NCI-H69 (cell line): ENCODE measurements around the gene RHOBTB3.

Source experiments
- DNase-seq: peaks from one replicate; lab custom pipeline; 2025; lab: John Stamatoyannopoulos, UW

Gene RHOBTB3

DNA sequence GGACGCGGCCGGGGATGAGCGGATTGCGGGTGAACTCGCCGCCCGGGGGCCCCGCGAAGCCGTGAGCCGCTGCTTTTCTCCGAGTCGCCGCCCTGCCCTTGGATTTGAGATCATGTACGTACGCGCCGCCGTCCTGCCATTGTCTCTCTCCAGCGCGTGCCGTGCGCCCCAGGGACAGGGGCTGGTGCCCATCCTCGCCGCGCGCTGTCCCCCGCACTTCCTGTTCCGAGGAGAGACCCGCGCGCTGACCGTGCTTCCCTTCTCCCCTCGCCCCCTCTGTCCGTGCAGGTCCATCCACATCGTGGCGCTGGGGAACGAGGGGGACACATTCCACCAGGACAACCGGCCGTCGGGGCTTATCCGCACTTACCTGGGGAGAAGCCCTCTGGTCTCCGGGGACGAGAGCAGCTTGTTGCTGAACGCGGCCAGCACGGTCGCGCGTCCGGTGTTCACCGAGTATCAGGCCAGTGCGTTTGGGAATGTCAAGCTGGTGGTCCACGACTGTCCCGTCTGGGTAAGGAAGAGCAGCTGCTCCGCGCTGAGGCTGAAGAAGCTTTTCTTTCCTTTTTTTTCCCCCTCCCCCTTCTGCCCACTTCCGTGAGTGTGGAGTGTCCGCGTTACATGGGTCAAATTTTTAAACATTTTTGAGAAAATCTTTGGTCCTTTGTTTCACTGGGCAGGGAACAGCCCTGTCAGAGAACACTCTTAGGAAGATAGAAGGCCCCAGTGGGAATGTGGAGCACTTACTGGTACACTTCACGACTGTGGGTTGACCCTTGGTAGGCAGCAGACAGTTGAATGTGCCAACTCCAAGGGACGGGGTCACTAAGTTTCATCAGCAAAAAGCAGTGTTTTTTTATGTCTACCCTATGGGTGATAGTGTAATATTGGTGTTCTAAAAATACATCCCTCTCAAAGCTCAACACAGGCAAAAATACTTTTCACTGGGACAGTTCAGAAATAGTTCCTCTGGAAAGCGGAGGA lies 727 bp downstream of the RHOBTB3 start:
- DNase-seq: peak; percentile 86

DNA sequence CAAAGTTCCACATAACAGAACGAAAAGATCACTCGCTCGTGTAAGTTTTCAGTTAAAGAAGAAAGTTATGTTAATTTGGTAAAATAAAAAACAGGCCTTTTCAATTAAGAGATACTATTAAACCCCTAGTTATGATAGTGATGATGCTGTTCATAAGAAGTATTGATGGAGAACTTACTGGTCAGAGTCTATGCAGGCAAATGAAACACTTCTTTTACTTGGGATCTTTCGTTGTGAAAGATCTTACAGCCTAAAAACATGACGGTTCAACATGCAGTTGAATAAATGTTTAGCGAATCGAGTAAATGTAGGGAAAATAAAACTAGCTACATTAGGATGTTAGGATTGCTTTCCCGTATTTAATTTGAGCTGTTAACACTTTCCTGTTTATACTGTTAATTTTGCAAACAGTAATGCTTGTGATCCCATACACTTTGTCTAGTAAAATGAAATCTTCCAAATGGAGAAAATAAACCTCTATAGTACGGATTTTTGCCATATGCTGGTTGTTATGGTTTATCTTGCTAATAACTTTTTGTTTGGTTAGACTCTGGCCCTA lies 2.0 kb downstream of the RHOBTB3 start:
- DNase-seq: no peak

DNA sequence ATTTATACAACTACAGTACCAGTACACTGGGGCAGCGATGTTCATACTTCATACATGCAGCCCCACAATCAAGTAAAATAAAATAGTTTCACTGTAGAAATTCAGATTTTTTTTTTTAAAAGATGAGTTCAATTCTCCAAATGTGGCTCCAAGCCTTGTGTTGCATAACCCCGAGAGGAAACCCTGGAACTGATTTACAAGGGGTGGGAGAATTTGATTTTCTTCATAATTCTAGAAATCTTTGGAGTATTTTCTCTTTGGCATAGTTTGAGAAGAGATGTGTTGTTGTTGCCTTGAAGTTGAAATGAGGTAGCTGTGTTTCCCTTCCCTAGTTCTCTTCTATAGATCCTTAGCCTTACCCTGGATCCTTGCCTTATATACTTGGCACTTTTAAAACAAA lies 3.1 kb downstream of the RHOBTB3 start:
- DNase-seq: no peak

DNA sequence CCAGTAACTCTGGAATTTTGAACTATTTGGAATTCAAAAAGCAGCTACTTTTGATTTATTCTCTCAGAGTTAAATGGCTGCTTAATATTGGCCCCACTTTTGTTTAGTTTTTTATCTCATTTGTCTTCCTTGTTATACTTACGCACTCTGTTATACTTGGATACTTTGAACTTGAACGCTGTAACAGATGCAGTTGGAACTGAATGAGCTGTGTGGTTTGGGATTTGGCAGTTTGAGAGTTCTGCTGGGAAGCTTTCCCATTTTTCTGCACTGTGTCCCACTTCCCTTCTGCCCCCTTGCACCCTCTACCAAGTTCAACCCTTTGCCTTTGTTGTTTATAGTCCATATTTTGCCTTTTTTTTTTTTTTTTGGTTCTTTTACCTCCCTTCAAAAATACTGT lies 3.8 kb downstream of the RHOBTB3 start:
- DNase-seq: no peak

DNA sequence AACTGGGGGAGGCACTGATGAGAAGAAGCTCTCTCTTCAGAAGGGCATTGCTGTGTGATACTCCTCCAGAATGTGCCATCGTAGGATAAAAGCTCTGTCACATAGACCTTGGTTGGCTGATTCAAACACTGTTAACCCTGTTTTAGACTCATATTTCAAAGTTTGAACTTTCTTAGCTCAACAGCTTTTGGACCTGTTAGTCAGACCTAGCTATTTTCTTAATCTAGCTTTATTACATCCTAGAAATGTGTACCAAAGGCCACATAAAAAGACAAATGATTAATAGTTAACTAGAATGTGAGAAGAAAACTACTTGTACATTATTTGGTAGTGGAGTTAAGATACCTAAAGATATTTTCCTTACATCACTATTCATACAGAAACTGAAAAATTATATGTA lies 4.3 kb downstream of the RHOBTB3 start:
- DNase-seq: no peak

DNA sequence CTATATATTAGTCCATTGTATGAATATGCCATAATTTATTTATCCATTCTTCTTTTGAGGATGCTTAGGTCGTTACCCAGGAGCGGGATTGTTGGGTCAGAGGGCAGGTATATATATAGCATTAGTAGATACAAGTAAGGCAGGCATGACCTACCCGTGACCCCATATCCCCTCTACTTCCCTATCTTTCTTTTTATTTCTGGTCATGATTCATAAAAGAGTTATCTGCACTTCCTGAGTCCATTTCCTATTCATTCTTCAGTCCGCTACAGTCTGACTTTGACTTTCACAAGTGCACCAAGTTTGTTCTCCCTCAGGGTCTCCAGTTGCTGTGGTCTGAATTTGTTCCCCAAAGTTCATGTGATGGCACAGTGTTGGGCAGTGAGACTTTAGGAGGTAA lies 6.9 kb downstream of the RHOBTB3 start:
- DNase-seq: no peak

DNA sequence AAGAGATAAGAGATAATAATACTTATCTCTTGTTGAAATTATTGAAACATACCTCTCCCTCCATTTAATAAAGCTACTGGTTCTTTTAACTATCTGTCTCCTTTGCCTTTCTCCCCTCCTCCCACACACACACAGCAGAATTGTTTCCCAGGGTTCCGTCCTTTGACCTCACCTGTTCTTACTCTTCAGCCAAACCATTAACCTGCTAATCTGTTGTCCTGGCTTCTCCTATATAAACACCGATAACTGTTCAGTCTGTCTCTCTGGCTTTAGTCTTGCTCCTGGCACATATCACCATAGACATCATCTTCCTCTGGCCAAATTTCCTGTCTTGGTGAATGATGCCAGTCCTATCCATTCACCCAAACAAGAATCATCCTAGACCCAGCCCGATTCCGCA lies 7.7 kb downstream of the RHOBTB3 start:
- DNase-seq: no peak

DNA sequence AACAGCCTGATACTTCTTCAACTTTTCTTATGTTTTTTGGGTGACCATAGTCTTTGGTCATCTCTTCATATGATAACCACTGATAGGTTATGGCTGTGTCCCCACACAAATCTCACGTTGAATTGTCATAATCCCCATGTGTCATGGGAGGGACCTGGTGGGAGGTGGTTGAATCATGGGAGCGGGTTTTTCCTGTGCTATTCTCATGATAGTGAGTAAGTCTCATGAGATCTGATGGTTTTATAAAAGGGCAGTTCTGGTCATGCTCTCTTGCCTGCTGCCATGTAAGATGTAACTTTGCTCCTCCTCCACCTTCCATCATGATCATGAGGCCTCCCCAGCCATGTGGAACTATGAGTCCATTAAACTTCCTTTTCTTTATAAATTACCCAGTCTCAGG lies 8.7 kb downstream of the RHOBTB3 start:
- DNase-seq: no peak

DNA sequence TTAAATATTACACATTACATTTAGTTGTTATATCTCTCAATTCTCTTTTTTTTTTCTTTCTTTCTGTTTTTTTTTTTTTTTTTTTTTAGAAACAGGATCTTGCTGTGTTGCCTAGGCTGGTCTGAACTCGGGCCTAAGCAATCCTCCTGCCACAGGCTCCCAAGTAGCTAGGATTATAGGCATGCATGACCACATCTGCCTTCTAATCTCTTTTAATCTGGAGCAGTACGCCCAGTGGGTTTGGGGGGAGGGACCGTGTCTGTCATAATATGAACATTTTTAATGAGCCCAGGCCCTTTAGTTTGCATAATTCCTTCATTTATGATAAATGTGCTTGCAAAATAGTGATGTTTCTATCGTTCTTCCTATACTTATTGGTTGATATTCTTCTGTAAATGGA lies 10.3 kb downstream of the RHOBTB3 start:
- DNase-seq: no peak

DNA sequence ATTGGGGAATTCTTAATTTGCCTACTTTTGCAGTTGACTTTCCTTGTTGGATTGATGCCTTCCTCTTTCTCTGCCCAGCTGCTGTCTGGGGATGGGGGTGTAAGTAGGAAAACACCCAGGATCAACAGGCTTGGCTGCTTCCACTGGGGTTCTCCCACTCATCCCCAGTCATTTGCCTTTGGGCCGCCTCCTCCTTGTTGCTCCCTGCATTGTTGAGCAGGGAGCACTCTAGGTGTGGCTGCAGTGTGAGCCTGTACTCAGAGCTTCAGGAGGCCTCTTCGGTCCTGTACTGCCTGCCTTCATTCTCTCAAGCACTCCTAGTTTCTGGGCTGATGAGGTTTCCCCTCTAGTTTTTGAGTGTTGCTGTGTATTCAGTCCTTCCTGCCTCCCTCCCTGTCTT lies 12.1 kb downstream of the RHOBTB3 start:
- DNase-seq: no peak

DNA sequence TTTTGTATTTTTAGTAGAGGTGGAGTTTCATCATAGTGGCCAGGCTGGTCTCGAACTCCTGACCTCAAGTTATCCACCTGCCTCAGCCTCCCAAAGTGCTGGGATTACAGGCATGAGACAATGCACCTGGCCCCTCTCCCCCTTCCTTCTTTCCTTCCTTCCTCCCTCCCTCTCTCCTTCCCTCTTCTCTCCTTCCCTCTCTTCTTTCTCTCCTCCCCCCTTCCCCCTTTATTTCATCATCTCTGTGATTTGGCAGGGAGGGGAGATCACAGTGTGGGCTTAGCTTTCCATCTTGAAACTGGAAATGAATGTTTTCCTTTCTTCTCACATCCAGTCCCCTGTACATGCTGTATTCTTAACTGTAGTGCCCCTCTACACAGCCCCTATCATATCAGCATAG lies 12.7 kb downstream of the RHOBTB3 start:
- DNase-seq: no peak

DNA sequence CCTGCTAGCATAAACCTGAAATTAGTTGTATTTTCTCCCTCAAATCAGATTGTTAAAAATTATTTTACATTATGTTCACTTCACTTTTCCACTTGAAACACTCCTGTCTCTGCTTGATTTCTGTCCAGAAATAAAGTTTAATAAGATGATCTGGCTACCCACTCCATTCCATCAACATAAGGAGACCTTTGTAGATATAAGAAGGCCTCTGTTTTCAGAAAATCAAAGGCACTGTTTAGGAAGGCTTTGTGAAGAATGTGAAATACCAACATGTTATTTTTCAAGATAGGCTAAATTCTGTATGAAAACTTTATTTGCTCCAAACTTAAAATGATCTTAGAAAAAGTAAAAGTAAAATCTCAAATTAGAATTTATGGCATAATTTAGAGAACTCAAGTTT lies 15.1 kb downstream of the RHOBTB3 start:
- no peak for DNase-seq

DNA sequence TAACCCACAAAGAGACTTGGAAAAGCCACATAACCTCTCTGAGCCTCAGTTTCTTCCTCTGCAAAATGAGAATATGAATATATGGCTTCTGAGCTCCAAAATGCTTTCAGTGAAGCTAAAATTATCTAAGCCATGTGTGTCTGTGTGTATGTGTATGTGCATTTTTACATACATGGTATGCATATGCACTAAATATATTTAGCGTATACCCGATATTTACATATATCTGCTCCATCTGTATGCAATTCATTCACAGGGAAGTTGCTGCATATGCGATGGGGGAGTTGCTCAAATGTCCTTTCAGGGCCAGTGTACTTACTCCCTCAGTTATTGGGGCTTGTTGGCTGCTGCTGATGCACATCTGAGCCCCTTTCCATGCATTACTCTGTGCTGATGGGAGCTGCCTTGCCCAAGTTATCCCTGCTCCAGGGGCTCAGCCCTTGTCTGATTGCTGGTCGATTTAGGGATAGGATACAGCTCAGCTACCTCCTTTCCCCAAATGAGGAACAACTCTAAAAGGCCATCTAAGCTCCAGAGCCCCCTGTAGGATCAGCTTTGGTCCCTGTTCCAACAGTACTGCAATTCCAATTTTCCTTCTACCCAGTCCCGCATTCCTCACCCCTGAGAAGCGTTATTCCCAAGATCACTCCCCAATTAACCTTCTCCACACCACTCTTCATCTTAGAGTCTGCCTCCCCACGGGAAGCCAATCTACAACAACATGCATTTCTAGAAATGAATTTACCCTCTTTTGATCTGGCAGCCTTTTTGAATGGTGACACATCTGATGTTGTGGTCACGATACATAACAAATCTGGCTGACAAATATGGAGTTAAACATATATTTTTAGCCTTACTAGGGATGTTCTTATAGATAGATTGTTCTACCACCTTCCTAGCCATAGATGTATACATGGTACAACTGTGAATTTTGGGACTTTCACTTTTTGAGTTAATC lies 15.9 kb downstream of the RHOBTB3 start:
- DNase-seq: no peak

DNA sequence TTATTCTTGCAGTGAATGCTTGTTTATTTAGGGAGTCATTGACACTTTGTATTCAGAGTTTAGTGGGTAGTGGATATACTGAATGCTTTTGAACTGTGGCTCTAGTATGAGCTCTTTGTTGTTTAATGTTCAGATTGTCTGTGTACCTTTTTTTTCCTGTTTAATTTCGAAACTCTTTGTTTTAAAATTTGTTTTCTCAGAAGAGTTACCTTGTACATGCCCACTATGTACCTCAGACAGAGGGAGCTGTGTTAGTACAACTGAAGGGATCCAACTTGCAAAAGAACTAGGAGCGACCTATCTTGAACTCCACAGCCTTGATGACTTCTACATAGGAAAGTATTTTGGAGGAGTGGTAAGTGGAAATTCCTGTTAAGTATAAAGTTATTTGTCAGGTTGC lies 17.0 kb downstream of the RHOBTB3 start:
- DNase-seq: no peak

DNA sequence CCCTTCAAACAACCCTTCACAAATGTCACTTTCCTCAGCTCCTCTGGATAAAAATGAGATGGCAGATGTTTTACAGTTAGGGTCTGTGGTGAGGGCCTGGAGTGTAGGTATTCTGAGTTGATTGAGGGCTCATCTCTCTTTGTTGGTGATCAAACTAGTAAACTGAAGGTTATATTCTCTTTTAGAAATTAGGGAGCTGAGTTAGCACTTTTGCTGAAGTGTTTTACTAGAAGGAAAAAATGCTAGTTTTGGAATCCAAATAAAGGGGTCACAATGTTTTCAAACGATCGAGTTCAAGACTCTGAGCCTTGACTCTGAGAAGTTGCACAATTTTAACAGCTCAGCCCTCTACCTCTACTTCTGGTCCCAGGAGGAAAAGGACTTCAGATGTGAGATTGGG lies 23.4 kb downstream of the RHOBTB3 start:
- DNase-seq: no peak

DNA sequence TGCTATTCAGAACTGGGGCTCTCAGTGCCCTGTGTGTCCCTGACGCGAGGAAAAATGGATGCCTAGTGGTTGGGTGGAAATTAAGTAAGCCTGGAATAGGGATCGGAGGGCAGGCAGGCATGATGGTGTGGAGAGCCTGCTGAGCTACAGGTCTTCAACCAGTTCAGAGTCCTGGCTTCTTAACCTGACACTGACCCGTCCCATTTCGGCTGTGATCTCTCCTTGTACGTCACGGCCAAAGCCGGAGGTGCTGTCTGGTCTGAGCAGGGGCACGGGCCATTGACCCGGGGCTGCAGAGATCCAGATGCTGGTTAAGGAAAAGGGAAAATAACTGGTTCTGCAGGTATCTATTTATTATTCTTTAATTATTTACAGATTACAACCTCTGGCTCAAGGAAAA lies 27.9 kb downstream of the RHOBTB3 start:
- DNase-seq: no peak

DNA sequence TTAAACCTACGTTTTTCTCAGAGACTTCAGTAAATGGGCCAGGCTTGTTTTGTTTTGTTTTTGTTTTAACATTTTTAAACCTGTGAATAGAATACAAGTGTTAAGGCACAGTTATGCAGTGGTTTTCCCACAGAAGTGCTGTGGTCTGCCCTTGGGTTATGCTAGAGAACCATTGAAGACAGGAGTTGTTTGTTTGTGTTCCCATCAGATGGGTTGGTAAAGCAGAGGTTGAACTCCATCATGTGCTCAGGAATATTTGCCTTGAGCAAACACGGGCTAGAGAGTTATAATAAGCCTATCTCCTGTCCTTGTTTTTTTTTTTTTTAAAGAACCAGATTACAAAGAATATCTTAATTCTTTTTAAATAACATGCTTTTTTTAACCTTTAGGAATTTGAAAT lies 28.5 kb downstream of the RHOBTB3 start:
- peak; percentile 60 for DNase-seq

DNA sequence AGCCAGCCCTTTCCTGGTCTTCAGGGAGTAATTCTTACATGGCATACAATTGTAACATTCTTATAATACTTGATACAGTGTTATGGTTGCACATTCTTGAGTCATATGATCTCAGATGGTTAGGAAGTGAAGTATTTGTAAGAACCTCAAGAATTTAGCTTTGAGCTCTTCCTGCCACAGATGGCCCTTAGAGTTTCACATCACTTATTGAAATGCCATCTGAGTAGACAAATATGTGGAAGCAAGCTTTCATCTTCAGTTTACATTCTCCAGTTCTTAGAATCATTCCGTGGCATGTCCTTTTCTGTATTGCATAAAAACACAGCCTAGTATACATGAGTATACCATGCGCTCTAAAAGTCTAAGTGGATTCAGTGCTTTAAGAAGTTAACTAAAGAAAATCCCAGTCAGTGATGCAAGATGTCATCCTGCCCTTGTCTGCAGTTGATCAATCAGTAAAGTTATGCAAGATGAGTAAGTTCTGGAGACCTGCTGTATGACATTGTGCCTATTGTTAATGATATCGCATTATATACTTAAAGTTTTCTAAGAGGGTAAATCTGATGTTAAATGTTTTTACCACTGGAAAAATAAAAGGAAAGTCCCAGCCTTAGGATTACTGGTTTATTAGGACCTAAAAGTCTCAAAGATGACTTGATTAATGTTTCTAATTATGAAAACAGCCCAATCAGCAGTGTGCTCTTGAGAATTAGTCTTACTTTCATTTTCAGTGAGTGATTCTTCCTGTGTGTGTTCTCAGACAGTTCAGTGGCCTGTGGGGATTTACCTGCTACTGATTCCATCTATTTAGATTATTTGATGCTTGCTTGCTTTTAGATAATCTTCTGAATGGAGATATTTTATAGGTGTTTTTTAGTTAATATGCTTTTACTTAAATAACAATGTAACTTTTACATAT lies 29.4 kb downstream of the RHOBTB3 start:
- peak; percentile 6 for DNase-seq

DNA sequence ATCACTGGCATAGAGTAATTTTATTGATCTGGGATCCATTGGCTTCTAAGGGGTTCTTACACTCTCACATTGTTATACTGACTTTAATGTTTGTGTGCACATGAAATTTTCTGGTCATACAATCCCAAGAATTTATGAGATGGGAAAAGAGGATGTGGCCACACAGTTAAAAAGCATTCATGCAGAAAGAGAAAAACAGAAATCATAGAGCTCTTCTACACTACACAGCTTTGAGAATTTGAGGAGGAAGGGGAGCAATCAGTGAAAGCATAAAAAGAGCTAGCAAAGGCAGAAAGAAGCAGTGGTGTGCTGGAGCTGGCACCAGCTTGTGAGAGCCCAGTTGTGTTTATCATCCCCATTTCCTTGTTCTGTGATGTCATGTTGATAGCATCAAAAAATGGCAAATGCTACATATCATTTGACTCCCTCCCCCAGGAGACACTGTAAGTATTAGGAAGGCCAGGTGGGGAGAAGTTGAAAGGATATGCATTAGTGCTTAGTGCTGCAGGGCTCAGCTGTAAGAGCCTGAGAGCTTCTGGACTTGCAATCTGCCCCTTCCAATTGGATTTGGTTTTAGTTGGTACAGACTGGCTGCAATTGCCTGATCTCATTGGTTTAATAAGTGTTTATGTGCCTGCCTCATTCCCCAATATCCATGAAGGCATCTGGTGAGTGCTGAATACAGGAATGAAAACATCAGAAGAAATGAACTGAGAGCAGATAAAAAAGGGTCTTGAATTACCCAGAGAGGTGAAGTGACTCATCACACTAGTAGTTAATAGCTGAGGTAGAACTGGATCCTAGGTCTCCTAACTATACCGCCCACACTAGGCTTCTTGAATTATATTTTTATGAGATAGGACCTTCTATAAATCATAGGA lies 30.9 kb downstream of the RHOBTB3 start:
- peak; percentile 53 for DNase-seq

DNA sequence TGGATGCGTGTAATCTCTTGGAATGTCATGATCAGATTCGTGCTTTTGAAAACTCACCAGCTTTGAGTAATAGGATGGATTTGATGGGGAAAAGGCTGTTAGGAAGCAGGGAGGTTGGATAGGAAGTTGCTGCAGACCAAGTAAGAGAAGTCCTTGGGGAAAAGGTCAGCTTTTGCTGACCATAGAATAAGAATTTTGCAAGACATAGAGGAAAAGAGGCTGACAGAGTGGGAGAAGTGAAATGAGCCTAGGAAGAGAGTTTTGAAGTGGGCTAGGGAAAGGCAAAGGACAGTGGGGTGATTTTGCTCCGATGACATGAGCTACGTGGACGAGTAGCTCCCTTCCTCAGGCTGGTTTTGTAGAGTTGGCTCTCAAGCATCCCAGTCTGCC lies 31.5 kb downstream of the RHOBTB3 start:
- DNase-seq: no peak
